Stimulated activated CD4-positive, alpha-beta T cell treated with anti-CD3 and anti-CD28 coated beads, Interleukin-15, amount 100 ng/mL, for 48 hours (primary cell): Measurements from ENCODE around the gene UNK.
A peak's percentile ranks its signal among the peaks of the same experiment; 100 is the strongest.

Experiments
- DNase-seq, 2 donors: peaks; one replicate each; pipeline ENCODE4 v3.0.0-alpha.2; 2020; ENCODE audit warnings: low read depth in 2 of 2

UNK gene

DNA sequence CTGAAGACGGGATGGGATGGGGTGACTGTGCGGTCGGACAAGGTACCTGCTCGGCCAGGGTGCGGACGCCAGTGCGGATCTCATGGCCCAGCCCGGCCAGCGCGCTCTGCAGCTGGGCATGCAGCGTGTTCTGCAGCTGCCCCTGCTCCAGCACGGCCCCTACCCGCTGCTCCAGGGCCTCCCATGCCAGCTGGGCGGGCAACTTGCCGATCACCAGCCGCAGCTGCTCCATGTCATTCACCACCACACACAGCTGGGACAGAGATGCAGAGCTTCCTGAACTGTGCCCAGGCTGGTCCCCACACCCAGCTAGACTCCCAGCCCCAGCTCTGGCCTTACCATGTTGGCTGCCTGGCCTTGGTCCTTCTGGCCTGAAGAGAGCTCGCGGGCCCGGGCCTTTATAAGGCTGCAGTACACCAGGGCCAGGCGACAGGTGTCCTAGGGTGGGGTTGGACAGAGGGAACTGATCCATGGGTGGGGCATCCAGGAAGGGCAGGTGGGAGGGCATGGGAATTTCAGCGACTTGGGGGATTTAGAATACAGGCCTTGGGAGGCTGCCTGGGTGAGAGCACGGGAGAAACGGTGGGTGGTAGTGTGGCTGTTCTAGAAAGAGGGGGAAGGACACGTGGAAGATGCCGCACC, 49.8 kb downstream of the UNK start:
- no peak for DNase-seq

DNA sequence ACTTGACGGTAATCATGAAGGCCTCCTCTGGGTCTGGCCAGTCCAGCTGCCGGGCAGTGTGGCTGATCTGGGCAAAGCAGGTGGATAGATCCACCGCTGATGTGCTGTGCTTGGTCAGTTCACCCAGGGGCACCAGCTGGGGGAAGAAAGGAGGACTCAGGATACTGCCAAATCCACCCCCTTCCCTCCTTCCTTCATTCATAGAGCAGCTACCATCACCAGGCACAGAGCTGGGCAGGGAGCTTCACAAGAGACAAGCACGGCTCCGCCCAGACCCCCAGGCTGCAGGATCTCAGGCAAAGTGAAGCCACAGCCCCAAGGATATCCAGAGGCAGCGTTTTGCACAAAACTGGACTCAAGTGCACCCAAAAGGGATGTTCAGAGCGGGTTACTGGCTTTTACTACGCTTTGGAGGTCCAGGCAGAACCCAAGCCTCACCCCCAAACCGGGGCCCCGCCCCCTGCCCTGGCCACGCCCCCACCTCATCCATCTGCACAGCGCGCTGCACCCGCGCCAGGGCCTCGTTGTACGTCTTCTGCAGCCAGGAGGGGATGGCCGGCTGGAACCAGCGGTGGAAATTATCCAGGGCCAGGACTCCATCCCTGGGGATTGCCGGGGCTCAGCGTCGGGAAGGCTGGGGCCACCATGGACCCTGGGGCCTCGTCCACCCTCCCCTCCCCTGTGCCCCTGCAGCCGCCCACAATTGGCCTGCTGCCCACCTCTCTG, 50.5 kb downstream of the UNK start:
- DNase-seq = no peak

DNA sequence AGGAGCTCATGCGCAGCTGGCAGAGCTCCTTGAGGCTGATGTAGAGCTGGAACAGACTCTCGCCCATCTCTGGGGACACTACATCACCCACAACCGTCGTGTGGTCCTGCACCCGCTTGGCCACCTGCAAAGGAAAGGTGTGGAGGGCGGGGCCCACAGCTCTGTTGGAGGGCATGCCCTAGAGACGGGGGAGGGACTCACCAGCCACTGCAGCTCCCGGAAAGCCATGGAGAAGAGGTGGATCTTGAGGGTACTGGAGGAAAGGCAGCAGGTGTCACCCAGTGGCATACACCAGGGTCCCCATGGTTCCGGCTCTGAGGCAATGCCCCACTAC, 51.0 kb downstream of the UNK start:
- no peak for DNase-seq

DNA sequence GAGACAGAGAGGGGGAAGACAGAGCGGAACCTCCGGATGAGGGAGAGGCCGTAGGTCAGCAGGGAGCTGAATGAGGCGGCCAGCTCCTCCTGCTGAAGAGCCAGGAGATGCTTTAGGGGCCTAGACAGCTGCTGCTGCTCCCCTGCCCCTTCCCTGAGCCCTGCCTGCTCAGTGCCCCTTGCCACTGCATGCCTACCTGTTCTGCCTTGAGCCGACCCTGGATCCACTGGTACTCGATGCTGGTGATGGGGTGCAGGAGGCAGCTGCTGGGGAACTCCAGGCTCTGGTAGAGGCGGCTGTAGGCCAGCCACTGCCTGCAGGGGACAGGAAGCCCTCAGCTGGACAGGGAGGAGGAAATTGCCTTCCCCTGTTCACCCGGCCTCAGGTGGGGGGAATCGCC, 52.0 kb downstream of the UNK start:
- DNase-seq = no peak

DNA sequence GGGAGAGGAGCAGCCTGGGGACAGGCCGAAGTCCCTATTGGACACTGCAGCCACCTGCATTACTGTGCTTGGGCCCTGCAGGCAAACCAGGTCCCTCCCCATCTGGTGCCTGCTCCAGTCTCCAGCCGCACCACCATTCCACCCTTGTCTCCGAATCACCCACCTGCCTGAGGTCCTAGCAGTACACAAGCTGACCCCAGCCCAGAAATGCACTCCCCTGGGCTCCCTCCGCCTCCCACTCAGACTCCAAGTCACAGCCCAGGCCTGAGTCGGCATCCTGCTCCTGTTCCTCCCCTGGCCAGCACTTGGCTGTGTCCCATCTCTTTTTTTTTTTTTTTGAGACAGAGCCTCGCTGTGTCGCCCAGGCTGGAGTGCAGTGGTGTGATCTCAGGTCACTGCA, 53.3 kb downstream of the UNK start:
- no peak for DNase-seq

DNA sequence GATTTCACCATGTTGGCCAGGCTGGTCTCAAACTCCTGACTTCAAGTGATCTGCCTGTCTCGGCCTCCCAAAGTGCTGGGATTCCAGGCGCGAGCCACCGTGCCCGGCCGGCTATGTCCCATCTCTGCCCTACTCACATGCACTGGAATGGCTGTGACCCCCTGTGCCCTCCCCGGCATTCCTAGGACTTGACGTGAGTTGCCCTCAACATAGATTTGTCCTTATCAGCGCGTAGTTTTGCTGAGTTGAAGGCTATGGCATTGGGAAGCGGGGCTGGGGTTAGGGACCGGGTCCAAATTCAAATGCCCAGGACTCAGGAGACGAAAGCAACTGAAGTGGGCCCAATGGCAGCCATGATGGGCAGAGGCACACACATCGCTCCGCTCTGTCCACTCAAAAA, 53.8 kb downstream of the UNK start:
- DNase-seq = no peak

DNA sequence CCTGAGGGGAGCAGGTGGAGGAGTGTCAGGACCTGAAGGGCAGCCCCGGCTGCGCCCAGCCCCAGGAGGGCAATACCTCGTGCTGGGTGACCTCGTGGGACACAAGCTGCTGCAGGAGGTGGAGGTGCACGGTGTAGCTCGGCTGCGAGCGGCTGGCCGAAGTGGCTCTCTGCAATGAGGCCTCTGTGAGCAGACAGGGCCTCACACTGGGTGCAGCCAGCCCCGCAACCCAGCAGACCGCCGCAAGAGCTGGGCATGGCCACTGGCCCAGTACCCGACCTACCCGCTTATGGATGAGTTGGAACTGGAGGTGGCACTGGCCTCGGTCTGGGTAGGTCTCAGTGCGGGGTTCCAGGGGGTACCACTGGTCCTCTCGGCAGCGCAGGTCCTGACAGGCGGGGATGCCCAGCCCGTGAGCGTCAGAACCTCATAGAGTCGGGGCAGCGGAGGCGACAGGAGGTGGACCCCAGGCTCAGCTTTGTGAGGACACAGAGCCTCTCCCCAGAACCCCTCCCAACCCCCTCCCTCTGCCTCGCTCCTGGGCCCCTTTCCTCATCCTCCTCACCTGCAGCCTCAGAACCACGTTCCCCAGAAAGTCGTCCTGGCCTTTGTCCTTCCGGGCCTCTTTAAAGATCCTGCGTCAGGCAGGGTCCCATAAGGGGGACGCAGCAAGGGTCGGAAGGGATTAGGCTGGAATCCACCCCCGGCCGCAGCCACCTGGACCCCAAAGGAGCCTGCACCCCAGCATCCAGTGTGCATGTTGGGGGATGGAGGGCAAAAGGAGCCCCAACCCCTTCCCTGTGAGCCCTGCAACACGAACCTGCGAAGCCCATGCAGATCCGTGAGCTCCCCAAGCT, 55.6 kb downstream of the UNK start:
- no peak for DNase-seq

DNA sequence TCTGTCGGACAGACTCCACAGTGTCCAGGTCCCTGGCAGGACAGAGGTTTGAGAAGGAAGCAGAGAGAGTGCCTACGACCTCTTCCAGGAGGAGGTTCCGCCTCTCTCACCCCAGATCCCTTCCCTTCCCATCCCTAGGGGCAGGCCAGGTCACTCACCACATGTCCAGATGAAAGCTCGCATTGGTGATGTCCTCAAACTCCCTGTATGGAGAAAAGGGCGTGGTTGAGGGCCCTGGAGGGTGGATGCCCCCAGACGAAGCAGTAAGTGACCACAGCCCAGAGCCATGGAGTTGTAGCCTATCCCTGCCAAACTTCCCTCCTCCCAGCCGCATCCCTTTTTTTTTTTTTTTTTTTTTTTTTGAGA, 56.2 kb downstream of the UNK start:
- DNase-seq = no peak

DNA sequence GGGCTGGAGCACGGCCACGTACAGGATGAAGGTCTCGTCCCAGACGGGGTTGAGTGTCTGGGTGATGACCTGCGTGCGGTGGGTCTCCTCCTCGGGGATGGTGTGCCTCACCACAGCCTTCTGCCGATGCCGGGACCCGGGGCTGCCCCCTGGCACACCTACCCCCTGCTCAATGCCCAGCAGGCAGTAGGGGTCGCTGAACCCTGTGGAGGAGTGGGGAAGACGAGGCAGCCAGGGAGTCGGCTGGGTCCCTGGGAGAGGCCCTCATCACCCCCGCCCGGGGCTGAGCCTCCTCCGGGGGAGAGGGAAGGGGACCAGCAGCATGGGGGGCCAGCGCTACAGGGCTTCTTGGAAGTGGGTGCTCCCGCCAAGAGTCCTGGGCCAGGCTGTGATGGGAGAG, 57.8 kb downstream of the UNK start:
- no peak for DNase-seq

DNA sequence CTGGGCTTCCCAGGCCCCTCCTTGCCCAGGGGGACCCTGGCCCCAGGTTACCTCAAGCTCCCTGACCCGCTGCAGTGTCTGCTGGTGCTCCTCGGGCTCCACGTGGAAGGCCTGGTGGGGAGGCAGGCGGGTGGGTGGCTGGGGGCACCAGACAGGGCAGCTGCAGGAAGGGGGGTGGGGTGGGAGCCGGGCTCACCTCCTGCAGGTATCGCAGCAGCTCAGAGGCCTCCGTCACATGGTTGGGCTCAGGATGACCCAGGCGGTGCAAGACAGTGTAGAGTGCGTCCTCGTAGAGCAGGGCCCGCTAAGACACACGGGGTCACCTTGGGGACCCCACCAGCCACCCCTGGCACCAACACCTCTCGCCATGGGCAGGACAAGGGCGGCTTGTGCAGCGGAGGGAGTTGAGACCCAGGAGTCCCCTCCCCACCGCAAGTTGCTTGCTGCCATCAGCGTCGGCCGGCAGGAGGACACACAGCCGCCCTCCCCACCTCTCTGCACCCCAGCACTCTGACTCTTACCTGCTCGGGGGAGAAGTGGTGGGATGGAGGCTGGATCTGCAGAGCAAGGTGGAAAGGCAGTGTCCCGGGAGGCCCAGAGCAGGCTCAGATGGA, 58.5 kb downstream of the UNK start:
- DNase-seq = no peak

DNA sequence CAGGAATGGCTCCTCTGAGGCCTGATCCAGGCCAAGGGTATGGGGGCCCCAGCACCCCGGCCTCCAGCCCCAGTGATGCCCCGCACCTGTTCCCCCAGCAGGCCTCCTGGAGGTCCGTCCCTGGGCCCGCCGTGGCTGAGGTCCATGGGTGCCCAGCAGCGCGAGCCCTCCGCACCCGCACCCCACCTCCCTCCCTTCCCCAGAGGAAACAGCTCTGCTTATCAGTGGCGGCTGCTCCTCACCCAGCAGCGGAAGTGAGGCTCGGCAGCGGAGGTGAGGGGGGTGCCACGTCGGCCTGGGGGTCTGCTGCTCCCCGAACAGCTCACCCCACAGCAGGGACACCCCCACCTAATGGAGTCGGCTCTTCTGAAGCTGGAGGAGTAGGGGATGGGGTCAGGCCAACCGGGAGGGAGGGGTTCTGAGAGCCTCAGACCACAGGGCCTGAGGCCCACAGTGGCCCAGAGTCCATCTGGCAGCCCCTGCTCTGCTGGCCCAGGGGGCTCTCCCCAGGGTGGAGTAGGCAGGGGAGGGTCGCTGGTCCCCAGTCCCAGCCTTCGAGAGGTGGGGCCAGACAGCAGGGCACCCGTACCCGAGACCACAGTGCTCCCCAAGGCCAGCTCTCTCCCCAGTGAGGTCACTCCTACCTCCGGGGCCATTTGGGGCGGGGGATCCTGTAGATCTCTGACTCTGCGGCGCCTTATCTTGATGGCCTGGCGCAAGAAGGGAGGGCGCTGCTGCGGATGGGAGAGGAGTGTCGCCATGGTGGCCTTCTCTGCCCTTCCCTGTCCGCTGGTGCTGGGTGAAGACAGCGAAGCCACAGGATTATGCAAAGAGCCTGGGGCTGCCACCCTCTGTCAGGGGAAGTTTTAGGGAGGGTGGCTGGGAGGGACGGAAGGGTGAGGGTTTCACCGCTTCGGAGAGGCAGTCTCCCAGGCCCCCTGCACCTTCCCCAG, 59.2 kb downstream of the UNK start, which contains the start of gene UNC13D:
Gene UNC13D (minus strand): TSS at position 828 of the 953 bp plus-strand sequence. CDS start 67 bp downstream, at position 761.
- no peak for DNase-seq

DNA sequence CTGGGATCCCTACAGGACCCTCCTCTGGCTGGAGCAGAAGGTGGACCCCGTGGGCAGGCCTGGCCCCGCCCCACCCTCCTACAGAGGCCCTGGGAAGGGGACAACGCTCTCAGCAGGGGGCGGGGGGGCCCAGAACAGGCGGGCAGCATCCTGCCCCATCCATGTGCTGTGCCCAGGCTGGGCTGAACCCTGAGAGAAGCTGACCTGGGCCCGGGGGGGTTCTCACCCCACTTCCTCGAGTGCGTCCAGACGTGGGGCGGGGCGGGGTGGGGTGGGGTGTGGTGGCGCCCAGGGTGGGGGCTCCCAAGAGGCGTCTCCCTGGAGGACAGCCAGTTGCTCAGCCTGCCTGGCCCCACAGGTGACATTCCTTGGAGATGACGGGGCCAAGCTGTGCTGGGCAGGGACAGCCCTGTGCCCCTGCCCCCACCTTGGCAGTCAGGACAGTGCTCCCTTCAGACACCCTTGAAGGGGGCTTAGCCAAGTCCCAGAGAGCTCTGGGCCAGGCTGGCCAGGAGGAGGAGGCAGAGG, 60.0 kb downstream of the UNK start:
- DNase-seq = no peak

DNA sequence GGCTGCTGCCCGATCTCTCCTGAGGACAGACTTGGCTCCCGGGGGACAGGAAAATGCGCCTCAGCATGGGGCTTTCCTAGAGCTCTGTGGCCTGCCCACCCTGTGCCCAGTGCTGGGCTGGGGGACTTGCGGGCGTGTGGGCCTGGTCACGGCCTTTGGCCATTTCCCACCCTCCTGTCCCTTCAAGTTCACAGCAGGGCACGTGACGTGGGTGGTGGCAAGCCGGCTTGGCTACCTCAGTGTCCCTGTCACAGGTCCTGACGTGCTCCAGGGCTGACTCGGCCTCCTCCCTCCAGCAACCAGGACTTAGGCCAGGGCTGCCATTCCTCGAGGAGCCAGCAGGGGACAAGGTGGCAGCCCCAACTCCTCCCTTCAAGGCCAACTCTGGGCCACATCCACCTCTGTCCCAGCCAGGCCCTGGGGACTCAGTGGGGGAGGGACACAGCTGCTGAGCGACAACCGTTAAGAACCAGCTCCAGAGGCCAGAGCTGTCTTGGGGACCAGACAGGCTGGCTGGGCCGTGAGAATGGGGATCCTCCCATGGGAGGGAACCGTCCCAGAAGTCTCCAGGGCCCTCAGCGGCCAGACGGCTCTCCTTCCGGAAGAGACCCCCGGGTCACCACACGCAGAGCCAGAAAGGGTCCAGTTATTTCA, 60.6 kb downstream of the UNK start:
- DNase-seq = peak; percentile 64 to 67

DNA sequence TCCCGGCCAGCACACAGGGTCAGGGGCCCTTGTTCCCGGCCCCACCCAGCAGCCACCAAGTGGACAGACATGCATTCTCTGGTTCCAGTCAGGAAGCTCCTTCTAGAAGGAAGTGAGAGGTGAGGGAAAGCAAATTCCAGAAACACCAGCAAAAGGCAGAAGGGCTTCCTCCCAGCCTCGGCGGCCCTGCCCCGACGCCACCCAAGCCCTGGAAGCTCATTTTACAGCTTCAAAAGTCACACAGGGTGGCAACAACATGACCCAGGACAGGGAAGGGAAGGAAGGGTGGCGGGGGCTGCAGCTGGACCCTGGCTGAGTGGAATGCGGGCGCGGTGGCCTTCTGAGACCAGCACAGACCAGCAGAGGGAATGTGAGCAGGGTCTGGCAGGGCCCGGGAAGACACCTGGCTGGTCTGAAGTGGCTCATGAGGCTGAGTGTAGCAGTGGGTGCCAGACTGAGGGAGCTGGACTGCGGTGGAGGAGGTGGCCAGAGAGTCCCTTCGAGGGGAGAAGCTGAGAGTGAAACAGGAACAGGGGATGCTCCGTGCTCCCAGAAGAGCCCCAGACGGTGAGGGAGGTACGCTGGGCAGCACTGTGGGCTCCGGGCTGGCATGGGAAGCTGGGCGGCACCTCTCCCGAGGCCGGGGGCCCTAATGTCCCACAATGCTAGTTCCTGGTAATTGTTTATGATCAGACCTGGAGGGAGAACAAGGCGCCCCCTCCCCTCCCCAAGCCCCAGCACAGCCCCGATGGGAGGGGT, 61.5 kb downstream of the UNK start:
- no peak for DNase-seq

DNA sequence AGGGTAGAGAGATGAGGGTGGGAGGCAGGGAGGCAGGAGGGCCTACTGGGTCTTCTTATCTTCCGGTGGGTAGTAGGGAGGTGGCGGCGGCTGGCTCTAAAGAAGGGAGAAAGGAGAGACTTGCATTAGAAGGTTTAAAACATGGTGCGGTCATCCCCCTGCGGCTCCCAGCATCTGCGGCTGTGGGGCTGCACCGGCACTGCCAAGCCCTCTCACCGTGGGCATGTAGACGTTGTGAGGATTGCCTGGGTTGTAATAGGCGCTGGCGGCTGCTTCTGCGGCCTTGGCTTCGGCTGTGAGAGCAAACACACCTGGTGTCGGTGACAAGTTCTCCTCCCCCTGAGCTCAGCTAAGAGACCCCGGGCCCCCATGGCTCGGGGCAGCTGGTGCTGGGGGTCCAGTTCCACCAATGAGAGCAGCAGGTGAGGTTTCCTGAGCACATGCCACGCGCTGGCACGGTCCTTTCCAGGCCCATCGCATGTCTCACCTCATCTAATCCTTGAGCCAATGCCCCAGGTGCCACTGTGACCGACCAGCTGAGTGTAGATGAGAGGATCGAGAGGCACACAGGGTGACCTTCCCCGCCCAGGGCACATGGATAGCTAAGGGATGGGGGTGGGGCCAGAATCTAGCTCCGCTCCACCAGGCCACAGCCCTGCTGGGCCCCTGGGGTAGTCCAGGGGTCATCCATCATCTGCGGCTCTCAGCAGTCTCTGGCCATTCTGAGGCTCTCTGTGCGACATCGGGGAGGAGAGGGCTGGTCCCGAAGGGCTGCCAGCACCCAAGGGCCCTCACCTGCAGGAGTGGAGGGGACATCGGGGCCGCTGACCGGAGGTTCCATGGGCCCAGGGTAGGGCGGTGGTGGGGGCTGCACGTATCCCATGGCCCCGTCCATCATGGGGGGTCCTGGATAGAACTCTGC, 62.3 kb downstream of the UNK start:
- no peak for DNase-seq

DNA sequence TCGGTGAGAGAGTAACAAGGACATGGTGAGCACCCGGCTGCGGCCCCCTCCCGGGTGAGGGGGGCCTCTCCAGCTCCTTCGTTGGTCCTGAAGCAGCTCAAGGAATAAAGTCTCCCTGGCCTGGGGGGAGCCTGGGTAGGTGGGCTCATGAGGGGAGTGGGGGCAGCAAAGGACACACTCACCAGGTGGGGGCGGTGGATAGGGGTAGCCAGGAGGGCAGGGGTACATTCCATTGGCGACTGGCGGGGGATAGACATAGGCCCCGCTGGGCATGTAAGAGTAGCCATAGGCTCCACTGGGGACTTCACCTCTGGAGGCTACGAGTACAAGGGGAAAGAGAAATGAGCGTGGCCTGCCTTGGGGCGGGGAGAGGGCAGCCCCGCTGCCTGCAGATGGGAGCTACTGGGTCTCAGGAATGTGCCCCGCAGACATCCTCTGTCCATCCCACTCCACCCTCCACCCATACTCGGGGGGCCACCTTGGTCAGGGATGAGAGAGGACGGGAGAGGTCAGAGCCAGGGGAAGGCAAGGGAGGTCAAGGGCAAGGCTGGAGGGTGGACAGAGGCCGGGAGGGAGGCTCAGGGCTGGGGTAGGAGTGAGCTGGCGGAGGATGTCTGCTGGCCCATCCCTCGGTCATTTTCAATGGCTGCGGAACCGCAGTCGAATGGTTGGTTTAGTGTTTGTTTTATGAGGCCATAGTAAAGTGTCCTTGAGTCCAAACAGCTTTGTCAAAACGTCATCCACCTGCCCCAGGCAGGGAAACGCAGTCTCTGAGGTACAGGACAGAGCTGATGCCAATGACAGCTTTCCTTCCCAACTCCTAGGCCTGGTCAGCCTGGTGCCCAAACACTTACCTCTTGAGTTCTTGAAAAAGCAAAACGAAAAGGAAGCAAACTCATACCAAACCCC, 63.3 kb downstream of the UNK start:
- no peak for DNase-seq

DNA sequence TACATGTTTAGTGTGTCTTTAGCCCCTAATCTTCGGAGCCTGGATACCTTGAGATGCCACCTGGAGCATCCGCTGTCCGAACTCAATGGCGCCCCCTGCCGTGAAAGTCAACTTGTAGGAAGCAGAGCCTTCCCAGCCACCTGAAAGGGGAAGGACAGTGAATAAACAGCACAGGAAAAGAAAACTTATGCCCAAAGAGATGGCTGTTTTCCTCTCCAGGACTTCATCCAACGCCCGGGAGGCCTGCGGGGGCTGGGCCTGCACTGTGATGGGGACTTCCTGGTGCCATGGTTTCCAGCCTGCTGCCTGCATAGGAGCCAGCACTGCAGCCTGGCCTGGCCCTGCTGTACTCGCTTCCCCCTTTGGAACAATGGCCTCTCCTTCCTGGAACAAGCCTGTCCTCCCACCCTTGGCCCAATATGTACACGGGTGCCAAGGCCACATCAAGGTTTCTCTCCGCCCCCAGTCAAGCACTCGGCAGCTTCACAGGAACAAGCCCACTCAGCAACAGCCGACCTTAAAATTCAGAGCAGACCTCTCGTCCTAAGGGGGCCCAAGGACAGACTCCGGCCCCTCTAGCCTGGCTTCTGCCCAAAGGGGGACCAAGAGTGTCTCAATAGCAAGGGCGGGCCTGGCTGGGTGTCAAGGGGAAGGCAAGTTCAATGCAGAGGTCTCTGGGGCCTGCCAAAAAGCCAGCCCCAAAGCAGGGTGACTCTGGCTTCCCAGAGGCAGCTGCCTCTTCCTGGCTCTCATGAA, 64.1 kb downstream of the UNK start:
- DNase-seq = peak; percentile 62 to 78
